Psoas muscle (tissue), 8 donors: ENCODE measurements around the gene XPO4. TPM values are rescaled to one million over a fixed set of nuclear protein-coding genes. Genes with fewer than 3 reads are reported as not detected.

ENCODE experiments used
- ATAC-seq, 4 donors: fragments of 200-7000 bp; cut with Tn5 transposase; one replicate each; pipeline ENCODE4 v1.9.1; 2020; ENCODE audit warnings: moderate library complexity in 3 of 4, mild to moderate bottlenecking in 2 of 4
- DNase-seq, 2 donors: peaks; one replicate each; pipeline ENCODE4 v3.0.0-alpha.2; 2020
- H3K27ac ChIP-seq: fragments of 200-600 bp; one replicate; pipeline ENCODE4 v1.8.0; 2022
- H3K27me3 ChIP-seq, 3 donors: fragments of 200-600 bp in 1 of 3; one replicate each; pipeline versions ENCODE4 v1.6.1 to v1.8.0; 2013 to 2022; ENCODE audit warnings: low read length in 2 of 3, mild to moderate bottlenecking in 2 of 3, moderate library complexity in 1 of 3; ENCODE audit not compliant: insufficient read depth in 3 of 3
- H3K36me3 ChIP-seq, 2 donors: fragments of 200-600 bp in 1 of 2; one replicate each; pipeline versions ENCODE4 v1.6.1 to v1.8.0; 2013 to 2022; ENCODE audit warnings: low read depth in 1 of 2, mild to moderate bottlenecking in 1 of 2, moderate library complexity in 1 of 2; ENCODE audit not compliant: insufficient read depth in 1 of 2
- H3K4me1 ChIP-seq: fragments of 200-600 bp; one replicate; pipeline ENCODE4 v1.8.0; 2022
- H3K4me3 ChIP-seq: fragments of 200-600 bp; one replicate; pipeline ENCODE4 v1.8.0; 2022; ENCODE audit warnings: mild to moderate bottlenecking
- H3K9me3 ChIP-seq: fragments of 200-600 bp; one replicate; pipeline ENCODE4 v1.8.0; 2022
- WGBS, 3 donors: extraction: QIAGEN DNeasy Blood & Tissue Kit; methylation state at CpG; one replicate each; pipeline versions ENCODE4 v1.1.6 to v1.1.7; 2013; 5-methylcytosine and 5-hydroxymethylcytosine counted together
- intact Hi-C, 2 donors: fragments of 100-400 bp; cut with DNase I; formaldehyde crosslinking; loops; one replicate each; pipeline versions ENCODE4 v1.11.0 to v1.14.2; 2022
- polyA plus RNA-seq, 3 donors: library from polyadenylated mRNA; stranded (reverse); fragments of 200-250 nt; gene quantifications; one replicate each; pipeline ENCODE4 v1.2.3, GENCODE V29; 2013
- total RNA-seq, 4 donors: library from RNA; stranded (reverse); fragmentation: NEBNext Ultra II Directional in 2 of 4; extraction: Animal tissue kit (Norgen Biotek cat#: 25700) in 2 of 4; gene quantifications; one replicate each; pipeline versions ENCODE4 v1.2.1 to v1.2.4, GENCODE V29; 2021 to 2023
- TF ChIP-seq, protein P1 (sequence below): fragments of 200-600 bp; IDR thresholded peaks from one replicate; pipeline ENCODE4 v1.8.0; 2022; ENCODE audit warnings: antibody characterized with exemption
- donor health status: healthy with polysubstance abuse.
- donor health status: DM: no; HTN: no; CAD: no; lungs with moderate emphysema.
- donor health status: Bipolar disorder and iron deficiency.
- donor health status: healthy.
- donor health status: DM: yes; HTN: yes; CAD: no.
- donor health status: DM: no; HTN: no; CAD: no.
- donor health status: DM: no; HTN: no; CAD: no.
- donor health status: DM: yes; HTN: yes; CAD: no.

Gene XPO4
- total and polyA plus RNA-seq, 7 donors, result 3.9 to 67.2 (median 12.2) TPM

DNA sequence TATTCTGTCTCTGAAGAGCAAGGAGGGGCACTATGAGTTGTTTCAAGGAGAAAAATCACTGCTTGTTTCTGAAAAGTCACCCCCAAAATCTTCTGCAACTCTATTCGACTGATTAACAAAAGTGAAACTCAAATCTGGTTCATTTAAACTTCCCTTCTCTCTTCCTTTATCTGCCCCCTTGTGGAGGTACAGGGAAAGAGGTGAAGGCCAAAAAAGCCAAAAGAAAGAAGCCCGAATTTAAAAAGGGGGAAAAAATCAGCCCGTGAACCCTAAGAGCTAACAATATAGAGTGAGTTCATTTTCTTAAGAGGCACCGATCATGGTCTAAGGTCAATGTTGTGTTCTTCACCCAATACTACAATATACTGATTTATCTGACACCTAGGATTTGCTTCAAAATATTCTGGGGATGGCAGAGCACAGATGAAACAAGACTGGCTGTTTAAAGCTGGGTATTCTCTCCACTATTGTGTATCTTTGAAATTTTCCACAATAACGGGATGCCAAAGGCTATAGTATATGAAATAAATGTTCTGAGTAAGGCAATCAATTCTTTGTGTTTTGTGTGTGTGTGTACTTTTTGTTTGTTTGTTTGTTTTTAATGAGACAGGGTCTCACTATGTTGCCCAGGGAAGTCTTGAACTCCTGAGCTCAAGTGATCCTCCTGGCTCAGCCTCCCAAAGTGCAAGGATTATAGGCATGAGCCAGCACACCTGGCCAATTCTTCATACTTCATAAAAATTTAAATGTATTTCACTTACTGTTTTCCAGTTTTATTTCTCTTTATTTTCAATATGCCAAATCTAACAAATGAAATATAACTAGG lies 73.8 kb downstream of the XPO4 start:
- ATAC-seq (peak in 2 of 4 donors; percentile 35 to 50), DNase-seq (no peak)
- intact Hi-C loops, result loop anchor here (2.0 to 5.0 kb wide), 3 partner anchors 116 to 331 kb away; no protein-coding TSS in a partner anchor
- Histone ChIP-seq H3K36me3 (peaks cover 0 to 2% of the 10 kb centered on the region in 2 donors), H3K4me3 (peak overlapping the region; percentile 59), H3K9me3 (no peaks in the 10 kb centered on the region), H3K27me3 (no peaks in the 10 kb centered on the region), H3K27ac (peak overlapping the region; percentile 89), H3K4me1 (peaks cover 24% of the 10 kb centered on the region)
- 10 to 14% (median 11%) methylated on average over 5 of the region's 5 CpGs for WGBS, 3 donors
- TF ChIP-seq, protein P1, sequence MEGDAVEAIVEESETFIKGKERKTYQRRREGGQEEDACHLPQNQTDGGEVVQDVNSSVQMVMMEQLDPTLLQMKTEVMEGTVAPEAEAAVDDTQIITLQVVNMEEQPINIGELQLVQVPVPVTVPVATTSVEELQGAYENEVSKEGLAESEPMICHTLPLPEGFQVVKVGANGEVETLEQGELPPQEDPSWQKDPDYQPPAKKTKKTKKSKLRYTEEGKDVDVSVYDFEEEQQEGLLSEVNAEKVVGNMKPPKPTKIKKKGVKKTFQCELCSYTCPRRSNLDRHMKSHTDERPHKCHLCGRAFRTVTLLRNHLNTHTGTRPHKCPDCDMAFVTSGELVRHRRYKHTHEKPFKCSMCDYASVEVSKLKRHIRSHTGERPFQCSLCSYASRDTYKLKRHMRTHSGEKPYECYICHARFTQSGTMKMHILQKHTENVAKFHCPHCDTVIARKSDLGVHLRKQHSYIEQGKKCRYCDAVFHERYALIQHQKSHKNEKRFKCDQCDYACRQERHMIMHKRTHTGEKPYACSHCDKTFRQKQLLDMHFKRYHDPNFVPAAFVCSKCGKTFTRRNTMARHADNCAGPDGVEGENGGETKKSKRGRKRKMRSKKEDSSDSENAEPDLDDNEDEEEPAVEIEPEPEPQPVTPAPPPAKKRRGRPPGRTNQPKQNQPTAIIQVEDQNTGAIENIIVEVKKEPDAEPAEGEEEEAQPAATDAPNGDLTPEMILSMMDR, result peak; percentile 84

DNA sequence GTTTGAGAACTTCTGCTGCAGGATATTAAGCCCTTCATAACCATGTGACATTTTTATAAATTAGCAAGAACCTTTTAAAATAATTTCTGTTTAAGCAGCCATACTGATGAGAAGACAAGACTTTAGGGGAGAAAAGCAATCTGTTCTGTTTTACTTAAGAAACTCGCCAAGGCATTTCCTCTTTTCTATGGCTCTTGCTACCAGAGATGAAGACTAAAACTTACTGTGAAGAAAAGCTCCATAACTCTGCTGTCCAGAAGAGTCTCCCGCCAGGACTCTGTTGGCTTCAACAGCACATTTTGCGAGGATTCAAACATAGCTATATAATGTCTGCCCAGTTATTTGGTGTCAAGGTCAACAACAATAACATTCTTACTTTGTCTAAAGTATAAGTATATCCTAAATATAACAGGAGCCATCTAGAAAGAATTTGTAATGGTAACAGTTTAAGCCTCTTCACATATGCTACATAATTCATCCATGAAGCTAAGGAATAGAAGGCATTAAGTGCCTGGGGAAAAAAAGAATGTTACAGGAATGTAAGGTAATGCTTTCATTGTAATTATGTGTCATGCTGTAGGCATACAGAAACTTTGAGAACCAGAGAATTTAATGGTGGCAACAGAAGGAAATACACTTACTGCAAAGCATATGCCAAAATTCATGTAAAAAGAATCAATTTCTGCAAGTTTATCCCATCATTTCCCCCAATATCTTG lies 75.5 kb downstream of the XPO4 start:
- DNase-seq, result no peak
- WGBS, 3 donors, result 29 to 38% (median 36%) methylated on average over 3 of the region's 3 CpGs
- Histone ChIP-seq H3K4me3 (peak overlapping the region; percentile 59), H3K27me3 (no peaks in the 10 kb centered on the region), H3K4me1 (peaks cover 33% of the 10 kb centered on the region), H3K36me3 (no peaks in the 10 kb centered on the region), H3K27ac (peak overlapping the region; percentile 89), H3K9me3 (no peaks in the 10 kb centered on the region)
- TF ChIP-seq, protein P1, result no peak
- intact Hi-C loops, result loop anchor here (5.0 kb wide), 2 partner anchors 115 to 330 kb away; no protein-coding TSS in a partner anchor
- no peak for ATAC-seq

DNA sequence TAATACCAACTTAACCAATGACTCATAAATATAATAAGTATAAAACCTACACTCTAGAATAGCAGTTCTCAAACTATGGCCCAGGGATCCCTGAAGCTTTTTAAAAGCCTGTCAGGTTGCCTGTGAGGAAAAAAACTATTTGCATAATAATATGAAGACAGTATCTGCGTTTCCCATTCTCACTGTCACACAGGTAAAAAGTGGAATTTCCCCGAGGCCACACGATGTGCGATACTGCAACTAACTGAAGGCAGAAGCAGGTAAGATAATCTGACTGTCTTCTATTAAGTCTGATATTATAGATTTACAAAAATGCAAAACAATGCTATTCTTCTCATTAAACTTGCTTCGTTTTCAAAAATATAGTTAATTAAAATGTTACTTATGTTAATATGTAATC lies 76.2 kb downstream of the XPO4 start:
- intact Hi-C loops, result loop anchor here (5.0 kb wide), 2 partner anchors 114 to 329 kb away; no protein-coding TSS in a partner anchor
- peak overlapping the region; percentile 59 for H3K4me3 ChIP-seq
- TF ChIP-seq, protein P1, result no peak
- 49 to 57% (median 53%) methylated on average over 5 of the region's 5 CpGs for WGBS, 3 donors
- peaks cover 26% of the 10 kb centered on the region for H3K4me1 ChIP-seq
- H3K36me3 ChIP-seq, result peaks cover 0 to 2% of the 10 kb centered on the region in 2 donors
- peak overlapping the region; percentile 89 for H3K27ac ChIP-seq
- DNase-seq, result no peak
- no peaks in the 10 kb centered on the region for H3K9me3 ChIP-seq
- no peak for ATAC-seq
- no peaks in the 10 kb centered on the region for H3K27me3 ChIP-seq

DNA sequence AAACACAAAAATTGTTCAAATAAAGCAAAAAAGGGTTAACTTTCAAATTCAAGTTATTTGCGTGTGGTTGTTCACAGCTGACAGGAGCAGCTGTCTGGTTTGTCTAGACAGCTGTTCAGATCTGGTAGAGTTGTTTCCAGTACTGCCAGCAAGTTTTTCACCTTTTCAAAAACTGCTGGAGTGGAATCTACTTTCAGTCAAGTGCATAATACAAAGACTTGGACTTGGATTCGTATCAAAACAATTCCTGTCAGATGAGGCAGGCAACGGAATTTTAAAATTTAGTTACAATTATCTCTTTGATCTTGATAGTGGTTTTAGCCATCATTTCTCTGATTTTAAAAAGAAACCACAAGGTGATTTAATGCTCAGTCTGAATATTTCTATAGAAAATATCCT lies 77.1 kb downstream of the XPO4 start:
- WGBS, 3 donors, result 19 to 22% (median 20%) methylated on average over 3 of the region's 3 CpGs
- DNase-seq (no peak), ATAC-seq (peak; percentile 62 to 73 (median 64))
- H3K36me3 ChIP-seq, result peaks cover 0 to 3% of the 10 kb centered on the region in 2 donors
- intact Hi-C loops, result loop anchor here (5.0 kb wide), 2 partner anchors 113 to 328 kb away; no protein-coding TSS in a partner anchor
- TF ChIP-seq, protein P1, result no peak
- H3K4me1 ChIP-seq, result peaks cover 23% of the 10 kb centered on the region
- peak overlapping the region; percentile 89 for H3K27ac ChIP-seq
- no peaks in the 10 kb centered on the region for H3K9me3 ChIP-seq
- H3K4me3 ChIP-seq, result peak overlapping the region; percentile 59
- no peaks in the 10 kb centered on the region for H3K27me3 ChIP-seq
